Measurements from ENCODE around the gene EIF4EBP3.

EIF4EBP3 gene

GRCh38 chr5:140513124-140513523 lies 34.3 kb upstream of the EIF4EBP3 start:
- no peak for TF ChIP-seq CTCF (IDR thresholded peaks at IDR 0.05; ENCODE audit: low read depth, low read length, missing control alignments)
- in situ Hi-C loops (cut with HindIII; ENCODE audit: low pct_ligation_motif_present, low sequenced_read_pairs), result no loop called here
- H3K36me3 ChIP-seq (replicated peaks), result peaks cover 7% of the 10 kb centered on the region
- no peaks in the 10 kb centered on the region for H3K27me3 ChIP-seq (replicated peaks)
- no peak for DNase-seq
- no peak overlapping the region for H3K4me3 ChIP-seq (ENCODE audit: low read depth, low read length)
- no peak overlapping the region for H3K27ac ChIP-seq

GRCh38 chr5:140524003-140524402 lies 23.5 kb upstream of the EIF4EBP3 start:
- in situ Hi-C loops (cut with HindIII; ENCODE audit: low pct_ligation_motif_present, low sequenced_read_pairs), result no loop called here
- no peak for DNase-seq
- Histone ChIP-seq H3K27me3 (replicated peaks) (no peaks in the 10 kb centered on the region), H3K36me3 (replicated peaks) (peaks cover 22% of the 10 kb centered on the region), H3K4me3 (ENCODE audit: low read depth, low read length) (no peak overlapping the region), H3K27ac (no peak overlapping the region)
- no peak for TF ChIP-seq CTCF (IDR thresholded peaks at IDR 0.05; ENCODE audit: low read depth, low read length, missing control alignments)

- in situ Hi-C loops (cut with HindIII; ENCODE audit: low pct_ligation_motif_present, low sequenced_read_pairs), result no loop called here
- Histone ChIP-seq H3K27me3 (replicated peaks) (no peaks in the 10 kb centered on the region), H3K27ac (no peak overlapping the region), H3K4me3 (ENCODE audit: low read depth, low read length) (no peak overlapping the region), H3K36me3 (replicated peaks) (peaks cover 33% of the 10 kb centered on the region)
- no peak for DNase-seq
- TF ChIP-seq CTCF (IDR thresholded peaks at IDR 0.05; ENCODE audit: low read depth, low read length, missing control alignments), result no peak
Measured at GRCh38 chr5:140540227-140540626, 7.2 kb upstream of the EIF4EBP3 start.

- no peak for DNase-seq
- no peak for TF ChIP-seq CTCF (IDR thresholded peaks at IDR 0.05; ENCODE audit: low read depth, low read length, missing control alignments)
- no peak overlapping the region for H3K4me3 ChIP-seq (ENCODE audit: low read depth, low read length)
- no peaks in the 10 kb centered on the region for H3K27me3 ChIP-seq (replicated peaks)
- in situ Hi-C loops (cut with HindIII; ENCODE audit: low pct_ligation_motif_present, low sequenced_read_pairs), result no loop called here
- H3K36me3 ChIP-seq (replicated peaks), result peaks cover 27% of the 10 kb centered on the region
- no peak overlapping the region for H3K27ac ChIP-seq
Measured at GRCh38 chr5:140542972-140543371, 4.5 kb upstream of the EIF4EBP3 start.

- DNase-seq, result no peak
- H3K27ac ChIP-seq, result no peak overlapping the region
- no peak for TF ChIP-seq CTCF (IDR thresholded peaks at IDR 0.05; ENCODE audit: low read depth, low read length, missing control alignments)
- no peak overlapping the region for H3K4me3 ChIP-seq (ENCODE audit: low read depth, low read length)
- in situ Hi-C loops (cut with HindIII; ENCODE audit: low pct_ligation_motif_present, low sequenced_read_pairs), result no loop called here
- peaks cover 27% of the 10 kb centered on the region for H3K36me3 ChIP-seq (replicated peaks)
- no peaks in the 10 kb centered on the region for H3K27me3 ChIP-seq (replicated peaks)
Measured at GRCh38 chr5:140544986-140545385, 2.5 kb upstream of the EIF4EBP3 start.

GRCh38 chr5:140545606-140546005 lies 1.9 kb upstream of the EIF4EBP3 start:
- no peak for TF ChIP-seq CTCF (IDR thresholded peaks at IDR 0.05; ENCODE audit: low read depth, low read length, missing control alignments)
- Histone ChIP-seq H3K36me3 (replicated peaks) (peaks cover 31% of the 10 kb centered on the region), H3K4me3 (ENCODE audit: low read depth, low read length) (no peak overlapping the region), H3K27me3 (replicated peaks) (no peaks in the 10 kb centered on the region), H3K27ac (no peak overlapping the region)
- in situ Hi-C loops (cut with HindIII; ENCODE audit: low pct_ligation_motif_present, low sequenced_read_pairs), result no loop called here
- DNase-seq, result no peak

Data from brain microvascular endothelial cell (primary cell).